MG63 (cell line): Measurements from ENCODE around the gene SCG5. TPM values are rescaled to one million over a fixed set of nuclear protein-coding genes. Genes with fewer than 3 reads are reported as not detected.
"Not testable (repeated sequence)": the region's sequence is repeated elsewhere in the genome, so short reads cannot be mapped to it uniquely, and the experiment has no call there.

Experiments used
- DNase-seq: peaks from one replicate; pipeline ENCODE4 v3.0.0-alpha.2; 2020
- H3K27me3 ChIP-seq: fragments of 250-450 bp; sonication (Bioruptor Pico); 2 replicates; pipeline ENCODE4 v1.5.1; 2020; ENCODE audit warnings: mild to moderate bottlenecking, moderate library complexity
- H3K36me3 ChIP-seq: fragments of 250-450 bp; sonication (Bioruptor Pico); 2 replicates; pipeline ENCODE4 v1.5.1; 2020; ENCODE audit warnings: mild to moderate bottlenecking, moderate library complexity
- H3K4me3 ChIP-seq: fragments of 250-450 bp; sonication (Bioruptor Pico); 2 replicates; pipeline ENCODE4 v1.5.1; 2020; ENCODE audit warnings: mild to moderate bottlenecking, moderate library complexity
- H3K9me3 ChIP-seq: fragments of 250-450 bp; sonication (Bioruptor Pico); 2 replicates; pipeline ENCODE4 v1.5.1; 2020; ENCODE audit warnings: mild to moderate bottlenecking, moderate library complexity
- total RNA-seq: library from RNA; depleted of rRNA; stranded (reverse); fragments of >200 nt; shearing (Covaris generic); gene quantifications from 2 replicates; pipeline ENCODE4 v1.2.3, GENCODE V29; 2014; ENCODE audit warnings: low replicate concordance; rRNA removed

Gene SCG5
- total RNA-seq, result not detected in 2 replicates

DNA sequence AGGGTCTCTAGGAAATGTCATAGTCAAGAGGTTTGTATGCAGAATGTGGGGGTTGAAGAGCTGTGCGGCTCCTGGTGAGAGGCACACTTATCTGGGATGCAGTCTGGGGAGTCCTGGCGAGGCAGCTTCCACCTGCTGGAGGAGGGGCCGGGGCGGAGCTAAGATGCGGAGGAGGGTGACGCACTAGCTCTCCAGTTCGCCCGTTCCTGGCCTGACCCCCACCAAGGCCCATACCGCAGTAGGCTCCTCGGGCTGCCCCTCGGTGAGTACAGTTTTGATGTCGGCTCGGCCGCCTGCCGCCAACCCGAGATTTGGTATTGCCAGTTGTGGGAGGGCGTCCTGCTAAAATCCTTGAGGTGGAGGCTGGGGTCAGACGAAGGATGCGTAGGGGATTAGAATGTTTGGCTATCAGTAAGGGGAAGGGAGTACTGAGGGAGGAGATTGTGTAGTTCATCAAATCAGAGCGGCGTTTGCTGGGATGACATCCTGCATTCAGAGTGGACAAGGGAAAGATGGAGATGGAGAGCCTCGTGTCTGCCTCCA lies at the start of gene SCG5:
TSS of gene SCG5 (plus strand) at position 194 of the 543 bp plus-strand sequence. CDS start 1,883 bp downstream, outside the sequence.
- no peaks in the 10 kb centered on the region for H3K27me3 ChIP-seq
- DNase-seq, result no peak
- no peak within 1 kb of the TSS for H3K4me3 ChIP-seq

DNA sequence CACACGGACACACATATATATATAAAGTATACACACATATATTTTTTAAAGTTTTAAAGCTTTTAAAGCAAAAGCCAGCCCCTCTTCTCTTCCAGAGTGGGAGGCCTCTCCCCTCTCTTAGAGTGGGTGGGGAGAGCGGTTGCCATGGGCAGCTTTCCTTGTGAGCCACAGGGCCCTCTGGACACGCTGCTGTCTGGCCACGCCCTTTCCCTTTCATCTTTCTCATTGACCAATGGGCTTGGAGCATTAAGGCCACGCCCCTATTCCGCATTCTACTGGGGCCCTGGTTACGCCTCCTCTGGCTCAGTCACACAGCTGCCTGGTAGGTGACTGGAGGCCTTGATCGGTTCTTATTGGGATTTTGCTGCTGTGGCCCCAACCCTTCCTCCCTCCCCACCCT lies 48.4 kb upstream of the SCG5 start, which contains the start of gene GOLGA8N:
TSS of gene GOLGA8N (plus strand) at position 306 of the 400 bp plus-strand sequence.
- not testable (repeated sequence) for H3K27me3 ChIP-seq, H3K9me3 ChIP-seq, H3K36me3 ChIP-seq, H3K4me3 ChIP-seq, DNase-seq

More for the DNA sequence above, at the start of gene SCG5:
- H3K9me3 ChIP-seq, result no peaks in the 10 kb centered on the region
- peaks cover 38% of the 10 kb centered on the region for H3K36me3 ChIP-seq

DNA sequence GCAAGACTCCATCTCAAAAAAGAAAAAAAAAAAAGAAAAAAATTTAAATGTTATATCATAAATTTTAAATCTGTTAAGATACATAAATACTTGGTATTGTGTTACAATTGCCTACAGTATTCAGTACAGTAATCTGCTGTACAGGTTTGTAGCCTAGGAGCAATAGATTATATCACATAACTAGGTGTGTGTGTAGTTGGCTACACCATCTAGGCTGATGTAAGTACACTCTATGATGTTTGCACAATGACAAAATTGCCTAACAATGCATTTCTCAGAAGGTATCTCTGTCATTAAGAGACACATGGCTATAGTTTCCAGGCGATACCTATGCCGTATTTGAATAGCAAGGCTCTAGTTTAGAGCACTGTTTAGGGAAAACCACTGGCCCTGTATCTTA lies 32.0 kb upstream of the SCG5 start:
- not testable (repeated sequence) for H3K27me3 ChIP-seq, H3K36me3 ChIP-seq, H3K9me3 ChIP-seq, H3K4me3 ChIP-seq, DNase-seq

DNA sequence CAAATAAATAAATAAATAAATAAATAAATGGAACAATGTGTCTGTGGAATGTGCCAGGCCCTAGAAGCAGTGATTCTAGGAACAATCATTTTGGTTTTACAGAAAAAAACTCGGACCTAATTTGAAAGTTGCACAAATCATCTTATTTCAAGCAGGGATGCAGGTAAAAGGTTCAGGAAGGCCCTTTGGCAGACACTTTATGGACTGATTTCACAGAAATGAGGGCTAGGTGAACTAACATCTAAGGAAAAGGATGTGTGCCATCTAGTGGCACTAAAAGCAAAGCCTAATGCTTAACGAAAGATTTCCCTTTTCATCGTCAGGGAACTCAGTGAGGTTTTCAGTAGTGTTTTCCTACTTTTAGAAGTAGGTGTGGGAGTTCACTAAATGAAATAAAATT lies 30.8 kb upstream of the SCG5 start:
- not testable (repeated sequence) for H3K4me3 ChIP-seq, H3K27me3 ChIP-seq, H3K36me3 ChIP-seq, H3K9me3 ChIP-seq, DNase-seq

DNA sequence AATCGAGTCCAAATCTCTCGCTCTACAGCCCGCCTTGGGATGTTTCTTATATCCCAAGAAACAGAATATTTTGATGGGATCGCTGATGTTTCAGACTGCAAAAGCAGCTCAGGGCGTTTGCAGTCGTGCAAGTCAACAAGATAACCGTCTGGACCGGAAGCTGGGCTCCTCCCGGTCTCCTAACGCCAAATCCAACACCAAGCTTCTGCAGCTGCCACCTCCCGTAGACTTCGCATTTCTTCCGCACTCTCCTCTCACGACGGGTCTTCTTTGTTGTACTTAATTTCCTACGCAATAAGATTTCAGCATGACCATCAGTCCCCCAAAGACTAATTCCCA lies 26.8 kb upstream of the SCG5 start:
- Histone ChIP-seq H3K4me3 (peak overlapping the region; percentile 86), H3K36me3 (peaks cover 10% of the 10 kb centered on the region)
- not testable (repeated sequence) for H3K9me3 ChIP-seq, H3K27me3 ChIP-seq
- DNase-seq, result peak; percentile 70

DNA sequence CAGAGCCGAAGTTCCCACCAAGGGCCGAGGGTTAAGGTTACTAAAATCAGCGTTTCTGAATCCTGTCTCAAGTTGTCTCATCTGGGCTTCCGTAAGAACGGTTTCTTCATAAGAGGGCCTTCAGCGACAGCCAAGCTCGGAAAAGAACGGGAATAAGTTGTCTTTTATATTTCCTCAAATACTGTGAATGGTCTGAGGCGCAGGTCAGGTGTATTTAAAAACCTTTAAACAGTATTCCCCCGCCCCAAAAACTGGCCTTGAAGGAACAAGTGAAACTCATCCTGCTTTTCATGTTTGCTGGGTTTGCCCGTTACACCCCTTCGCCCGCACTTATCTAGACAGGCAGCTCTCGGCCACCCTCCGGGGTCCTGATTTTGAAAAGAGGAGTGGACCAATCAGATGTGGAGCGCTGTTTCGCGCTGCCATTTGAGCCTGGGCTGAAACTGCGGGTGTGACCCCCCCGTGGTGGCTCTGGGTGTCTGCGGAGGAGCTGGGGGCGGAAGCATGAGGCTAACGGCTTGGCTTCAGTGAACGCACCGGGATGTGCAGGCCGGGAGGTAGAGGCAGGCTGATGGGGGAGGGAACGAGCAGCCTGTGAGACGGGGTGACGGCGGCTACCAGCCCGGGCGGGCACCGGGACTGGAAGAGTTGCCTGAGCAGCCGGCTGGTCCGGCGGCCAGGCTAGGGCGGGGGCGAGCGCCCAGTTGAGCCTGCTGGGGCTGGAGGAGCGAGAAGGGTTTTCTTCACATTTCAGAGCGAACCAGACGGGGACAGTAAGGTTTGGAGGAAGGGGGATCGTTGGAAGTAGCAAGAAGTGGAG lies 26.2 kb upstream of the SCG5 start, which contains the start of gene ARHGAP11A:
TSS of gene ARHGAP11A (plus strand) at position 454 of the 820 bp plus-strand sequence. CDS start 708 bp downstream, outside the sequence.
- not testable (repeated sequence) for H3K27me3 ChIP-seq, H3K9me3 ChIP-seq
- Histone ChIP-seq H3K4me3 (peak within 1 kb of the TSS; percentile 86), H3K36me3 (peaks cover 10% of the 10 kb centered on the region)
- DNase-seq, result peak; percentile 91

DNA sequence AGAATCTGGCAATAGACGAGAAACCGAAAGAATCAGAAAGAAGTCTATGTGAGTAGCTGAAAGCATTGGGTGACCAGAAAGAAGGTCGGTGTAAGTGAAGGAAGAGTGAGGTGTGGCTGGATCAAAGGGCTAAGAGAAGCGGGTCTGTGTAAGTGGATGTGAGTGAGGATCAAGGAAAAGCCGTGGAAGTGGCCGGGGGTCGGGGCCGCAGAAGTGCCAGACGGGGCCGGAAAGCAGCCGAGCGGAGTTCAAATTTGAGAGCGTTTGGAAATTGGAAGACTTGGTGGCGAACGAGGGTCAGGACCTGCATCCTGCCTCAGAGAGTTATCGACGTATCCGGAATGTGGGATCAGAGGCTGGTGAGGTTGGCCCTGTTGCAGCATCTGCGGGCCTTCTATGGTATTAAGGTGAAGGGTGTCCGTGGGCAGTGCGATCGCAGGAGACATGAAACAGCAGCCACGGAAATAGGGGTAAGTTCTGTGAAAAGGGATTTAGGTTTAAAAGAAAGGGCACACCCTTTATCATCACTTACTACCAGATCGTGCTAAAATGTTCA lies 25.6 kb upstream of the SCG5 start:
- peaks cover 10% of the 10 kb centered on the region for H3K36me3 ChIP-seq
- peak; percentile 8 for DNase-seq

GRCh38 chr15:32636410-32636809 lies 5.1 kb upstream of the SCG5 start:
- no peaks in the 10 kb centered on the region for H3K27me3 ChIP-seq
- H3K4me3 ChIP-seq, result no peak overlapping the region
- DNase-seq, result no peak
- peaks cover 80% of the 10 kb centered on the region for H3K36me3 ChIP-seq
- H3K9me3 ChIP-seq, result no peaks in the 10 kb centered on the region

More for the DNA sequence above, 25.6 kb upstream of the SCG5 start:
- not testable (repeated sequence) for H3K9me3 ChIP-seq, H3K27me3 ChIP-seq
- H3K4me3 ChIP-seq, result peak overlapping the region; percentile 86

DNA sequence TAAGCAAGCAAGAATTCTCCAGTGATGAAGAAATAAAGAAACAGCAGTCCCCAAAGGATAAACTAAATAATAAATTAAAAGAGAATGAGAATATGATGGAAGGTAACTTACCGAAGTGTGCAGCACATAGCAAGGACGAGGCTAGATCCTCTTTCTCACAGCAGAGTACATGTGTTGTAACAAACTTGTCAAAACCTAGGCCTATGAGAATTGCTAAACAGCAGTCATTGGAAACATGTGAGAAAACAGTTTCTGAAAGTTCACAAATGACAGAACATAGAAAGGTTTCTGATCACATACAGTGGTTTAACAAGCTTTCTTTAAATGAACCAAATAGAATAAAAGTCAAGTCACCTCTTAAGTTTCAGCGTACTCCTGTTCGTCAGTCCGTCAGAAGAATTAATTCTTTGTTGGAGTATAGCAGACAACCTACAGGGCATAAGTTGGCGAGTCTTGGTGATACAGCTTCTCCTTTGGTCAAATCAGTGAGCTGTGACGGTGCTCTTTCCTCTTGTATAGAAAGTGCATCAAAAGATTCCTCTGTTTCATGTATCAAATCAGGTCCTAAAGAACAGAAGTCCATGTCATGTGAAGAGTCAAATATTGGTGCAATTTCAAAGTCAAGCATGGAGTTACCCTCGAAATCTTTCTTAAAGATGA lies 4.5 kb upstream of the SCG5 start:
- no peak for DNase-seq
- peaks cover 77% of the 10 kb centered on the region for H3K36me3 ChIP-seq
- no peak overlapping the region for H3K4me3 ChIP-seq
- H3K9me3 ChIP-seq, result no peaks in the 10 kb centered on the region
- H3K27me3 ChIP-seq, result no peaks in the 10 kb centered on the region

- H3K4me3 ChIP-seq, result no peak overlapping the region
- DNase-seq, result no peak
- peaks cover 76% of the 10 kb centered on the region for H3K36me3 ChIP-seq
- no peaks in the 10 kb centered on the region for H3K27me3 ChIP-seq
- no peaks in the 10 kb centered on the region for H3K9me3 ChIP-seq
Measured at GRCh38 chr15:32637704-32638103, 3.8 kb upstream of the SCG5 start.

GRCh38 chr15:32642667-32643435 lies 1.3 kb downstream of the SCG5 start:
- Histone ChIP-seq H3K36me3 (peaks cover 26% of the 10 kb centered on the region), H3K9me3 (no peaks in the 10 kb centered on the region), H3K27me3 (no peaks in the 10 kb centered on the region), H3K4me3 (no peak overlapping the region)
- DNase-seq, result no peak

- DNase-seq, result no peak
- Histone ChIP-seq H3K4me3 (no peak overlapping the region), H3K36me3 (peaks cover 14% of the 10 kb centered on the region), H3K9me3 (no peaks in the 10 kb centered on the region), H3K27me3 (no peaks in the 10 kb centered on the region)
Measured at GRCh38 chr15:32643907-32644445, 2.5 kb downstream of the SCG5 start.

DNA sequence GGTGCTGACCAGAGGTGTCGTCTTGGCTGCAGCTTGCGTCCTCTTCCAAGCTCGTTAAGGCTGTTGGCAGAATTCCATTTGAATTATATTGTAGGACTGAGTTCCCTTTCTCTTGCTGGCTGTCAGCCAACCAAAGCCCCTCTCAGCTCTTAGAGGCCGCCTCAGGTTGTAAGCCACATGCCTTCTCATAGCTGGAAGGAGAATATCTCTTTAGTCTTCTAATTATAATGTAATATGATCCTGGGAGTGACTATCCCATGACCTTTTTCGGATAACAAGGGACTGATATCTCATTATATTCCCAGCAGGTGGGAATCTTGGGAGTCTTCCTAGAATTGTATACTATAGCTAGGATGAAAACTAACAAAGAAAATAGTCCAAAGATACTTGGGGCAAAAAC lies 4.8 kb downstream of the SCG5 start:
- Histone ChIP-seq H3K27me3 (no peaks in the 10 kb centered on the region), H3K4me3 (no peak overlapping the region), H3K9me3 (no peaks in the 10 kb centered on the region), H3K36me3 (0 out of 2 replicates have a peak, but pooled peaks cover 2% of the 10 kb centered on the region)
- no peak for DNase-seq

DNA sequence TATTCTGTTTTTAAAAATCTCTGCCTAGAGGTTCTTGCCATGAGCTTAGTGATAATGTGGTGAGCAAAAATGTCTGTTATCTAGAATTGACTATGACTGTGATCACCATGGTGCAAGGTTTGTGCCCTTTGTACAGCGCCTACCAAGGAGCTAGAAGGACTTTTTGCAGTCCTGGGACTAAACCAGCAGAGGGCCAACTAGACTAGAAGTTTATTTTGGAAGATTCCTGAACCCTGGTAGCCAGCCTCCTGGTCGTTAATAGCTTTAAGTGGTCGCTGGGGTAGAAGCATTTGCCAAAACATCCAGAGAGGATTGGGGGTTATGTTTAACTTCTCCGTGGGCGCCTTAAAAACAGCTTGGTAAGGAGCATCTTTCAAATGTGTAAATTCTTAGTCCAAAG lies 7.8 kb downstream of the SCG5 start:
- no peaks in the 10 kb centered on the region for H3K9me3 ChIP-seq
- DNase-seq, result peak; percentile 23

DNA sequence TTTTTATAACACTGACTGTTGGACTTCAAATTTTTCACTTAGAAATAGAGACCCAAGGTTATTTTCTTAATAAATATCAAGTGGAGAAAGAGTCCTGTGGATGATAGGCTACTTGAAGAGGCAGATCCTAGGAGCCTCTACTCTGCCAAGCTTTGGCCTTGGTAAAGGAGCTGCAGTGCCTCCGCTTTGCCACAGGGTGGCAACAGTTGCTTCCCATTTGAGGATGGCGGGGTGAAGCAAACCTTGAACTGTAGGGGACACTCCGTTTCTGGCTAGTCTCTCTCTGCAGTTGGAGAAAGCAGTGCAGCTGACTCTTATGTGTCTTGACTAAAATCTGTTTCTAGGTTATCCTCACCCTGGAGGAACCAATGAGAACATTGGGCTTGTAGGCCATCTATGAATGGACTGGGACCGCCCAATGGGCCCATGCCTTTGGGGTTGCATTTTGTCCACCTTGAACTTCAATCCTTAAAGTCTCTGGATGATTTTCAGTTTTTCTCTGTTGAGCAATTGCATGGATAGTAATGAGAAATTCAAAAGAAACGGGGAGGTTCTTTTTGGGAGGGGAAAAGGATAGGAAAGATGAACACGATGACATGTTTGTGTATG lies 9.8 kb downstream of the SCG5 start:
- Histone ChIP-seq H3K27me3 (no peaks in the 10 kb centered on the region), H3K36me3 (0 out of 2 replicates have a peak, but pooled peaks cover 2% of the 10 kb centered on the region), H3K9me3 (no peaks in the 10 kb centered on the region), H3K4me3 (no peak overlapping the region)
- DNase-seq, result peak; percentile 56

More for the DNA sequence above, 7.8 kb downstream of the SCG5 start:
- H3K4me3 ChIP-seq, result no peak overlapping the region
- no peaks in the 10 kb centered on the region for H3K27me3 ChIP-seq
- 0 out of 2 replicates have a peak, but pooled peaks cover 2% of the 10 kb centered on the region for H3K36me3 ChIP-seq

GRCh38 chr15:32652178-32652577 lies 10.7 kb downstream of the SCG5 start:
- Histone ChIP-seq H3K36me3 (0 out of 2 replicates have a peak, but pooled peaks cover 2% of the 10 kb centered on the region), H3K27me3 (no peaks in the 10 kb centered on the region), H3K9me3 (no peaks in the 10 kb centered on the region), H3K4me3 (no peak overlapping the region)
- DNase-seq, result no peak
